Heart left ventricle (tissue), 13 donors: ENCODE data around the gene ARL14EP.

Experiments used
- POLR2A ChIP-seq, 2 donors: fragments of 450-650 bp; IDR thresholded peaks; one replicate each; pipeline ENCODE4 v1.6.1; 2017; ENCODE audit warnings: antibody characterized with exemption in 2 of 2, mild to moderate bottlenecking in 2 of 2, moderate library complexity in 2 of 2
- TF ChIP-seq, protein P1 (sequence below), 12 donors: fragments of 200-600 bp; sonication (generic) in 4 of 12; IDR thresholded peaks; one replicate each; pipeline versions ENCODE4 v1.5.0 to v1.8.0; 2018 to 2022; ENCODE audit warnings: antibody characterized with exemption in 12 of 12, mild to moderate bottlenecking in 5 of 12
- donor health status: ischemic (EF 13 %, LVEDD 7.1; RV severe dilation, severe dysfunction).
- donor health status: DM: no; HTN: yes; CAD: no.
- donor health status: DM: no; HTN: no; CAD: no.
- donor health status: ischemic (EF 25% LVEDD 6.9; RV normal size, moderate dysfunction).
- donor health status: ischemic (EF 25% LVEDD 5.7; RV mildly dilated, moderate dysfunction).
- donor health status: ischemic (EF 35%, LVEDD 5.7; RV mildly dilated, moderate dysfunction).
- donor health status: nonischemic (EF 11% LVEDD 7.7; RV severe dilation, severe dysfunction).
- donor health status: DM: yes; HTN: yes; CAD: no.
- donor health status: PGD.
- donor health status: ischemic (EF 29% LVEDD 5.4; RV normal size, mild dysfunction).
- donor health status: nonischemic (EF 23%, LVEDD 6.1; RV moderate dilation, normal function).

DNA sequence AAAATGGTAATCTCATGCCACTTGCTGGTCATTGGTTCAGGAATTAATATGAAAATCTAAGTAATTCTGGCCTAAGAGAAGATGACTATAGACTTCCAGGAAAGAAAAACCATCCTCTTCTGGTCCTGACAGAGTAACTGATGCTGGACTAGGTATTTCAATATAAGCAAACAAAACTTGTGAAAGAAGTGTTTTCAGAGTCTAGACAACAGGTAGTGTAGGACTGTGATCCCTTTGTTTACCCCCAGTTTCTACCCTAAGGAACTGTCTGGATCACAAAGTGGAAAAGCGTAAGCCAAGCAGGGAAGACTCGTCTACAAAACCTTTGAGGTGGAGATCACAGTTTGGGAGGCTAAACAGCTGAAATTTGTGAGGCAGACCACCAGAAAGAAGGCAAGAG lies 30.4 kb upstream of the ARL14EP start:
- TF ChIP-seq, protein P1, sequence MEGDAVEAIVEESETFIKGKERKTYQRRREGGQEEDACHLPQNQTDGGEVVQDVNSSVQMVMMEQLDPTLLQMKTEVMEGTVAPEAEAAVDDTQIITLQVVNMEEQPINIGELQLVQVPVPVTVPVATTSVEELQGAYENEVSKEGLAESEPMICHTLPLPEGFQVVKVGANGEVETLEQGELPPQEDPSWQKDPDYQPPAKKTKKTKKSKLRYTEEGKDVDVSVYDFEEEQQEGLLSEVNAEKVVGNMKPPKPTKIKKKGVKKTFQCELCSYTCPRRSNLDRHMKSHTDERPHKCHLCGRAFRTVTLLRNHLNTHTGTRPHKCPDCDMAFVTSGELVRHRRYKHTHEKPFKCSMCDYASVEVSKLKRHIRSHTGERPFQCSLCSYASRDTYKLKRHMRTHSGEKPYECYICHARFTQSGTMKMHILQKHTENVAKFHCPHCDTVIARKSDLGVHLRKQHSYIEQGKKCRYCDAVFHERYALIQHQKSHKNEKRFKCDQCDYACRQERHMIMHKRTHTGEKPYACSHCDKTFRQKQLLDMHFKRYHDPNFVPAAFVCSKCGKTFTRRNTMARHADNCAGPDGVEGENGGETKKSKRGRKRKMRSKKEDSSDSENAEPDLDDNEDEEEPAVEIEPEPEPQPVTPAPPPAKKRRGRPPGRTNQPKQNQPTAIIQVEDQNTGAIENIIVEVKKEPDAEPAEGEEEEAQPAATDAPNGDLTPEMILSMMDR (IDR thresholded peaks at IDR 0.05): no peak
- no peak for TF ChIP-seq POLR2A (IDR thresholded peaks at IDR 0.05)
